ENCODE measurements around the gene PTPRT. TPM values are rescaled to one million over a fixed set of nuclear protein-coding genes. Genes with fewer than 3 reads are reported as not detected.

PTPRT gene
- total RNA-seq, 1 donor from 2014 or later, result 0.56 TPM

DNA sequence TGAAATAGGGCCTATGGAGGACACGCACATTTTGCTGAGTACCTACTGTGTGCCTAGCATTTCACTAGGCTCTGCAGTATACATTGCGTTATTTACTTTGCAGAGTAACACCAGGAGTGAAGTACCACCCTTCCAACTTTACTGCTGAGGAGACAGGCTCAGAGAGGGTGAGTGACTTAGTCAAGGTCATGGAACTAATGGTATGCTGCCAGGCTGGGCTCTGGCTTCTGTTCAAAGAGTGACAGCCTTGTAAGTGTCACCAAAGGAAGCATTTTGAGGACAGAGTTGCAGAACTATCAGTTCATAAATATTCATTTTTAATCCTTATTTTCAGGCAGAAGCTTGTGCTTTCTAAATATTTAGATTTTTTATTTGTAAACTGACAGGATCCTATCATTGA lies 816.7 kb downstream of the PTPRT start:
- H3K4me1 Mint-ChIP-seq, result no peaks in the 10 kb centered on the region
- H3K9me3 Mint-ChIP-seq, result no peaks in the 10 kb centered on the region
- no peak overlapping the region for H3K27ac Mint-ChIP-seq (ENCODE audit: unreplicated experiment)
- peaks cover 41% of the 10 kb centered on the region for H3K27me3 Mint-ChIP-seq (ENCODE audit: low read depth)
- no peak for TF ChIP-seq CTCF (conservative IDR thresholded peaks at IDR 0.05)
- H3K36me3 Mint-ChIP-seq (ENCODE audit: low read depth), result no peaks in the 10 kb centered on the region
- no peak overlapping the region for H3K4me3 Mint-ChIP-seq
- no peak for DNase-seq (ENCODE audit: low read depth, low spot score)

- no peak for DNase-seq (ENCODE audit: low read depth, low spot score)
Measured at GRCh38 chr20:42370075-42370474, 819.6 kb downstream of the PTPRT start.

GRCh38 chr20:42368910-42369309 lies 820.8 kb downstream of the PTPRT start:
- H3K4me1 Mint-ChIP-seq, result peaks cover 8% of the 10 kb centered on the region
- no peak for DNase-seq (ENCODE audit: low read depth, low spot score)
- no peak for TF ChIP-seq CTCF (conservative IDR thresholded peaks at IDR 0.05)
- H3K36me3 Mint-ChIP-seq (ENCODE audit: low read depth), result no peaks in the 10 kb centered on the region
- H3K9me3 Mint-ChIP-seq, result no peaks in the 10 kb centered on the region
- H3K27ac Mint-ChIP-seq (ENCODE audit: unreplicated experiment), result no peak overlapping the region
- peaks cover 44% of the 10 kb centered on the region for H3K27me3 Mint-ChIP-seq (ENCODE audit: low read depth)
- H3K4me3 Mint-ChIP-seq, result no peak overlapping the region

More at GRCh38 chr20:42370075-42370474, 819.6 kb downstream of the PTPRT start:
- H3K27me3 Mint-ChIP-seq (ENCODE audit: low read depth), result peaks cover 44% of the 10 kb centered on the region
- no peak overlapping the region for H3K4me3 Mint-ChIP-seq
- H3K4me1 Mint-ChIP-seq, result peaks cover 8% of the 10 kb centered on the region
- H3K27ac Mint-ChIP-seq (ENCODE audit: unreplicated experiment), result no peak overlapping the region
- no peaks in the 10 kb centered on the region for H3K36me3 Mint-ChIP-seq (ENCODE audit: low read depth)
- TF ChIP-seq CTCF (conservative IDR thresholded peaks at IDR 0.05), result no peak
- no peaks in the 10 kb centered on the region for H3K9me3 Mint-ChIP-seq

DNA sequence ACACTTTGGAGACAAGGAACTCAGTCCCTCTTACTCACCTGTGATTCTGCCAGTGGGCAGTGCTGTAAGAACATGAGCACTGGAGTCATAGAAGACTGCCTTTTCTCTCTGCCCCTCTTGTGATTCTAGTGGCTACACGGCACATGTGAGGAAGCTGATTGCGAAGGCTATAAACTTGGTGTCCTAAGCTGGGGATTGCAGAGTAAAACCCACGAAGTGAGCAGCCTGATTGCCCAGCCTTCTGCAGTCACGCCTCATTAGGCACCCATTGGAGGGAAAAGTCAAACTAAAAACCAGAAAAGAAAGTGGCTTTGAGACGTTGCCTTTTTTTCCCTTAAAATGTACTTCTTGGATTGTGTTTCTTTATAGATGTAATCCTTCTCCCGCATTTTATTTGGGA lies 823.1 kb downstream of the PTPRT start:
- H3K9me3 Mint-ChIP-seq, result no peaks in the 10 kb centered on the region
- DNase-seq (ENCODE audit: low read depth, low spot score), result no peak
- no peak for TF ChIP-seq CTCF (conservative IDR thresholded peaks at IDR 0.05)
- no peaks in the 10 kb centered on the region for H3K36me3 Mint-ChIP-seq (ENCODE audit: low read depth)
- H3K4me3 Mint-ChIP-seq, result no peak overlapping the region
- peaks cover 8% of the 10 kb centered on the region for H3K4me1 Mint-ChIP-seq
- no peak overlapping the region for H3K27ac Mint-ChIP-seq (ENCODE audit: unreplicated experiment)
- peaks cover 45% of the 10 kb centered on the region for H3K27me3 Mint-ChIP-seq (ENCODE audit: low read depth)

GRCh38 chr20:42364446-42364845 lies 825.3 kb downstream of the PTPRT start:
- H3K9me3 Mint-ChIP-seq, result no peaks in the 10 kb centered on the region
- H3K4me1 Mint-ChIP-seq, result peaks cover 8% of the 10 kb centered on the region
- TF ChIP-seq CTCF (conservative IDR thresholded peaks at IDR 0.05), result no peak
- H3K4me3 Mint-ChIP-seq, result no peak overlapping the region
- H3K36me3 Mint-ChIP-seq (ENCODE audit: low read depth), result no peaks in the 10 kb centered on the region
- DNase-seq (ENCODE audit: low read depth, low spot score), result no peak
- H3K27me3 Mint-ChIP-seq (ENCODE audit: low read depth), result peaks cover 32% of the 10 kb centered on the region
- no peak overlapping the region for H3K27ac Mint-ChIP-seq (ENCODE audit: unreplicated experiment)
